HPDE6-E6E7 (cell line): ENCODE data around the gene PODN.

ENCODE experiments used
- DNase-seq: peaks from one replicate; pipeline ENCODE4 v3.0.0; 2011; ENCODE audit warnings: missing footprints; ENCODE audit errors: extremely low spot score

Gene PODN

GRCh38 chr1:53131590-53131938 lies 69.6 kb downstream of the PODN start:
- no peak for DNase-seq

GRCh38 chr1:53132176-53132575 lies 70.2 kb downstream of the PODN start:
- DNase-seq: no peak

GRCh38 chr1:53133261-53134041 lies 71.4 kb downstream of the PODN start:
- DNase-seq: no peak

GRCh38 chr1:53134042-53134485 lies 72.1 kb downstream of the PODN start:
- DNase-seq: no peak
